OCI-LY7 (cell line): ENCODE data around the gene LCN2. TPM values are rescaled to one million over a fixed set of nuclear protein-coding genes. Genes with fewer than 3 reads are reported as not detected.

ENCODE experiments used
- BruUV-seq: library from RNA; stranded (reverse); fragments of 400-500 nt; replicated peaks from 2 replicates; lab custom pipeline; 2021; lab: Mats Ljungman, UMichigan
- CTCF ChIA-PET: fragments of 300-600 bp; sonication (Branson Sonifier 250); formaldehyde crosslinking; loops from one replicate; lab custom pipeline; 2022; ENCODE audit warnings: antibody characterized with exemption; ENCODE audit not compliant: unreplicated experiment; lab: Charles Lee
- POLR2A ChIA-PET: fragments of 300-600 bp; sonication (Branson Sonifier 250); formaldehyde crosslinking; loops from one replicate; lab custom pipeline; 2022; ENCODE audit warnings: antibody characterized with exemption; lab: Charles Lee
- DNase-seq: peaks from one replicate; pipeline ENCODE4 v3.0.0-alpha.2; 2015; ENCODE audit warnings: low spot score
- H2AFZ ChIP-seq: fragments of 200-600 bp; sonication (generic), shearing (Covaris generic); 2 replicates; pipeline ENCODE4 v1.6.1; 2014; ENCODE audit warnings: mild to moderate bottlenecking, antibody characterized with exemption, low read length, moderate library complexity
- H3K27ac ChIP-seq: fragments of 200-600 bp; sonication (generic); 2 replicates; pipeline ENCODE4 v1.5.1; 2014; ENCODE audit warnings: mixed run types, low read depth, mild to moderate bottlenecking, moderate library complexity, low read length, inconsistent platforms; ENCODE audit not compliant: poor library complexity, severe bottlenecking
- H3K36me3 ChIP-seq: fragments of 200-600 bp; sonication (generic); 2 replicates; pipeline ENCODE4 v1.6.1; 2014; ENCODE audit warnings: mild to moderate bottlenecking, antibody characterized with exemption, low read length, moderate library complexity, mixed read lengths; ENCODE audit not compliant: insufficient read depth
- H3K4me1 ChIP-seq: fragments of 200-600 bp; sonication (generic); 2 replicates; pipeline ENCODE4 v1.5.1; 2014; ENCODE audit warnings: mild to moderate bottlenecking, low read length; ENCODE audit not compliant: insufficient read depth, poor library complexity, severe bottlenecking
- H3K4me2 ChIP-seq: fragments of 200-600 bp; sonication (generic); 2 replicates; pipeline ENCODE4 v1.6.1; 2014; ENCODE audit warnings: mild to moderate bottlenecking, low read length
- H3K4me3 ChIP-seq: fragments of 200-600 bp; sonication (generic); 2 replicates; pipeline ENCODE4 v1.5.1; 2014; ENCODE audit warnings: mild to moderate bottlenecking, low read depth, low read length; ENCODE audit not compliant: poor library complexity, severe bottlenecking
- H3K79me2 ChIP-seq: fragments of 200-600 bp; sonication (generic); 2 replicates; pipeline ENCODE4 v1.6.1; 2016; ENCODE audit warnings: low read depth, mild to moderate bottlenecking, low read length, moderate library complexity, mixed read lengths; ENCODE audit not compliant: insufficient read depth
- H3K9me2 ChIP-seq: fragments of 200-600 bp; sonication (generic); 2 replicates; pipeline ENCODE4 v1.6.1; 2016; ENCODE audit warnings: mild to moderate bottlenecking, low read length, mixed read lengths; ENCODE audit not compliant: insufficient read depth
- H3K9me3 ChIP-seq: fragments of 200-600 bp; sonication (generic); 2 replicates; pipeline ENCODE4 v1.6.1; 2014; ENCODE audit warnings: mild to moderate bottlenecking, mixed run types, low read length, mixed read lengths
- H4K20me1 ChIP-seq: fragments of 200-600 bp; sonication (generic); 2 replicates; pipeline ENCODE4 v1.6.1; 2014; ENCODE audit warnings: mild to moderate bottlenecking, antibody characterized with exemption, low read length, moderate library complexity, mixed read lengths; ENCODE audit not compliant: insufficient read depth
- EZH2phosphoT487 ChIP-seq: fragments of 200-600 bp; sonication (generic); IDR thresholded peaks from 2 replicates; pipeline ENCODE4 v1.6.1; 2018; ENCODE audit warnings: low read depth, borderline replicate concordance, mild to moderate bottlenecking, mixed run types, antibody characterized with exemption, low read length, moderate library complexity, mixed read lengths
- intact Hi-C: fragments of 100-400 bp; cut with micrococcal nuclease; formaldehyde crosslinking; loops from one replicate; pipeline ENCODE4 v1.10.0; 2022; ENCODE audit not compliant: unreplicated experiment
- total RNA-seq, 2 experiments: library from RNA; depleted of rRNA in 1 of 2; stranded (reverse); fragments of >200 nt in 1 of 2; shearing (Covaris generic) in 1 of 2; gene quantifications; 2 replicates each; pipeline ENCODE4 v1.2.3, GENCODE V29; 2014 to 2022
- TF ChIP-seq, protein P1 (sequence below): fragments of 200-600 bp; sonication (generic); conservative IDR thresholded peaks from 2 replicates; pipeline ENCODE4 v1.5.1; 2014; ENCODE audit warnings: mild to moderate bottlenecking, antibody characterized with exemption, low read length, moderate library complexity, mixed read lengths

The LCN2 gene
- total RNA-seq, 2 experiments from 2014 or later = not detected

DNA sequence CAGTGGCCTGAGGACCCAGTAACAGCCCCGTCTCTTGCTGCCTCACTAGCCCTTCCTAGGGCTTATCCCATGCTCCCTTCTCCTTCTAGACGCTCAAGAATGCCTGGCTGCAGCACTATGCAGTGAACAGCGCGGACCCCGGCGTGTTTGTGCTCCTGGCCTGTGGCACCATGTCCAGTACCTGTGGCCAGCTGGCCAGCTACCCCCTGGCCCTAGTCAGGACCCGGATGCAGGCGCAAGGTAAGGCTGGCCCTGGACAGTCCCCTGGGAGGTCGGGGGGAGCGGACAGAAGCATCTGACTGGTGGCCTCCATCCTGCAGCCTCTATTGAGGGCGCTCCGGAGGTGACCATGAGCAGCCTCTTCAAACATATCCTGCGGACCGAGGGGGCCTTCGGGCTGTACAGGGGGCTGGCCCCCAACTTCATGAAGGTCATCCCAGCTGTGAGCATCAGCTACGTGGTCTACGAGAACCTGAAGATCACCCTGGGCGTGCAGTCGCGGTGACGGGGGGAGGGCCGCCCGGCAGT, 42.2 kb upstream of the LCN2 start:
- H3K4me3 ChIP-seq = no peak overlapping the region
- H4K20me1 ChIP-seq = no peaks in the 10 kb centered on the region
- no peaks in the 10 kb centered on the region for H3K9me3 ChIP-seq
- no peak overlapping the region for H3K27ac ChIP-seq
- ChIA-PET CTCF (no interaction called here), POLR2A (no interaction called here)
- peaks cover 85% of the 10 kb centered on the region for H3K36me3 ChIP-seq
- BruUV-seq = no TSS peak
- H2AFZ ChIP-seq = no peak overlapping the region
- peaks cover 6% of the 10 kb centered on the region for H3K4me1 ChIP-seq
- intact Hi-C loops = no loop called here
- no peaks in the 10 kb centered on the region for H3K79me2 ChIP-seq
- no peaks in the 10 kb centered on the region for H3K9me2 ChIP-seq
- TF ChIP-seq, protein P1, sequence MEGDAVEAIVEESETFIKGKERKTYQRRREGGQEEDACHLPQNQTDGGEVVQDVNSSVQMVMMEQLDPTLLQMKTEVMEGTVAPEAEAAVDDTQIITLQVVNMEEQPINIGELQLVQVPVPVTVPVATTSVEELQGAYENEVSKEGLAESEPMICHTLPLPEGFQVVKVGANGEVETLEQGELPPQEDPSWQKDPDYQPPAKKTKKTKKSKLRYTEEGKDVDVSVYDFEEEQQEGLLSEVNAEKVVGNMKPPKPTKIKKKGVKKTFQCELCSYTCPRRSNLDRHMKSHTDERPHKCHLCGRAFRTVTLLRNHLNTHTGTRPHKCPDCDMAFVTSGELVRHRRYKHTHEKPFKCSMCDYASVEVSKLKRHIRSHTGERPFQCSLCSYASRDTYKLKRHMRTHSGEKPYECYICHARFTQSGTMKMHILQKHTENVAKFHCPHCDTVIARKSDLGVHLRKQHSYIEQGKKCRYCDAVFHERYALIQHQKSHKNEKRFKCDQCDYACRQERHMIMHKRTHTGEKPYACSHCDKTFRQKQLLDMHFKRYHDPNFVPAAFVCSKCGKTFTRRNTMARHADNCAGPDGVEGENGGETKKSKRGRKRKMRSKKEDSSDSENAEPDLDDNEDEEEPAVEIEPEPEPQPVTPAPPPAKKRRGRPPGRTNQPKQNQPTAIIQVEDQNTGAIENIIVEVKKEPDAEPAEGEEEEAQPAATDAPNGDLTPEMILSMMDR = no peak
- TF ChIP-seq EZH2phosphoT487 = no peak
- DNase-seq = no peak
- H3K4me2 ChIP-seq = no peak overlapping the region

DNA sequence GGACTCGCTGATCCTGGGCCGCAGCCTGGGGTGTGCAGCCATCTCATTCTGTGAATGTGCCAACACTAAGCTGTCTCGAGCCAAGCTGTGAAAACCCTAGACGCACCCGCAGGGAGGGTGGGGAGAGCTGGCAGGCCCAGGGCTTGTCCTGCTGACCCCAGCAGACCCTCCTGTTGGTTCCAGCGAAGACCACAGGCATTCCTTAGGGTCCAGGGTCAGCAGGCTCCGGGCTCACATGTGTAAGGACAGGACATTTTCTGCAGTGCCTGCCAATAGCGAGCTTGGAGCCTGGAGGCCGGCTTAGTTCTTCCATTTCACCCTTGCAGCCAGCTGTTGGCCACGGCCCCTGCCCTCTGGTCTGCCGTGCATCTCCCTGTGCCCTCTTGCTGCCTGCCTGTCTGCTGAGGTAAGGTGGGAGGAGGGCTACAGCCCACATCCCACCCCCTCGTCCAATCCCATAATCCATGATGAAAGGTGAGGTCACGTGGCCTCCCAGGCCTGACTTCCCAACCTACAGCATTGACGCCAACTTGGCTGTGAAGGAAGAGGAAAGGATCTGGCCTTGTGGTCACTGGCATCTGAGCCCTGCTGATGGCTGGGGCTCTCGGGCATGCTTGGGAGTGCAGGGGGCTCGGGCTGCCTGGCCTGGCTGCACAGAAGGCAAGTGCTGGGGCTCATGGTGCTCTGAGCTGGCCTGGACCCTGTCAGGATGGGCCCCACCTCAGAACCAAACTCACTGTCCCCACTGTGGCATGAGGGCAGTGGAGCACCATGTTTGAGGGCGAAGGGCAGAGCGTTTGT, 41.6 kb upstream of the LCN2 start:
- H3K4me1 ChIP-seq = peaks cover 6% of the 10 kb centered on the region
- no TSS peak for BruUV-seq
- no peaks in the 10 kb centered on the region for H3K9me3 ChIP-seq
- no peak overlapping the region for H3K27ac ChIP-seq
- H2AFZ ChIP-seq = no peak overlapping the region
- no peak overlapping the region for H3K4me3 ChIP-seq
- intact Hi-C loops = no loop called here
- no peak overlapping the region for H3K4me2 ChIP-seq
- H3K79me2 ChIP-seq = no peaks in the 10 kb centered on the region
- no peaks in the 10 kb centered on the region for H4K20me1 ChIP-seq
- H3K36me3 ChIP-seq = peaks cover 84% of the 10 kb centered on the region
- DNase-seq = no peak
- H3K9me2 ChIP-seq = no peaks in the 10 kb centered on the region
- ChIA-PET POLR2A (no interaction called here), CTCF (no interaction called here)
- no peak for TF ChIP-seq EZH2phosphoT487
- TF ChIP-seq, protein P1 = no peak
